ENCODE measurements around the gene VAT1L.

Gene VAT1L

GRCh38 chr16:77801817-77802216 lies 13.5 kb downstream of the VAT1L start:
- H2AFZ ChIP-seq (ENCODE audit: low read length) = no peak overlapping the region
- no peak overlapping the region for H2BK5ac ChIP-seq (ENCODE audit: low read length)
- no peak overlapping the region for H3K27ac ChIP-seq (replicated peaks; ENCODE audit: low read length)
- H4K91ac ChIP-seq (ENCODE audit: low read depth, low read length, poor library complexity) = no peak overlapping the region
- H3K27me3 ChIP-seq (ENCODE audit: control insufficient read depth in 3 of 3, insufficient read depth in 3 of 3, low read depth in 1 of 3, low read length in 3 of 3) = no peaks in the 10 kb centered on the region
- H2BK120ac ChIP-seq (ENCODE audit: low read depth, low read length) = no peak overlapping the region
- no peaks in the 10 kb centered on the region for H3K9me3 ChIP-seq (replicated peaks in 1 of 2; ENCODE audit: control insufficient read depth in 2 of 2, insufficient read depth in 1 of 2, low read depth in 1 of 2, low read length in 2 of 2)
- H3K14ac ChIP-seq (ENCODE audit: low read length) = no peak overlapping the region
- no peak overlapping the region for H3K4me2 ChIP-seq (ENCODE audit: insufficient read depth, low read length, poor library complexity, severe bottlenecking)
- H3K36me3 ChIP-seq (replicated peaks in 1 of 2; ENCODE audit: control insufficient read depth in 2 of 2, insufficient read depth in 2 of 2, low read length in 2 of 2) = no peaks in the 10 kb centered on the region
- no peak overlapping the region for H3K4me3 ChIP-seq (ENCODE audit: low read length in 2 of 2)
- H4K8ac ChIP-seq (ENCODE audit: low read depth, low read length) = no peak overlapping the region
- no peak overlapping the region for H3K23ac ChIP-seq (ENCODE audit: low read depth, low read length, poor library complexity)
- H3K9ac ChIP-seq (ENCODE audit: low read depth, low read length, poor library complexity) = no peak overlapping the region
- H3K4me1 ChIP-seq (ENCODE audit: control insufficient read depth in 2 of 2, insufficient read depth in 1 of 2, low read depth in 1 of 2, low read length in 2 of 2) = peaks cover 5 to 18% of the 10 kb centered on the region in 2 donors
- H3K18ac ChIP-seq (ENCODE audit: low read length) = no peak overlapping the region
- no peak for DNase-seq (ENCODE audit: low spot score)
- H2BK15ac ChIP-seq (ENCODE audit: low read length) = no peak overlapping the region
- no CpG with 5 or more reads among the region's 8 CpGs for WGBS, 2 donors (ENCODE audit: extremely low coverage in 2 of 2, insufficient read length in 2 of 2, insufficient replicate concordance in 1 of 2)
- H3K4ac ChIP-seq (ENCODE audit: low read length) = no peak overlapping the region
- no peaks in the 10 kb centered on the region for H3K79me1 ChIP-seq (ENCODE audit: low read depth, low read length)
- no peak overlapping the region for H2BK12ac ChIP-seq (ENCODE audit: low read length)
- H2AK5ac ChIP-seq (ENCODE audit: low read depth, low read length) = no peak overlapping the region

- no peaks in the 10 kb centered on the region for H3K27me3 ChIP-seq (ENCODE audit: control insufficient read depth in 3 of 3, insufficient read depth in 3 of 3, low read depth in 1 of 3, low read length in 3 of 3)
- H2BK5ac ChIP-seq (ENCODE audit: low read length) = no peak overlapping the region
- H3K14ac ChIP-seq (ENCODE audit: low read length) = no peak overlapping the region
- H3K9ac ChIP-seq (ENCODE audit: low read depth, low read length, poor library complexity) = no peak overlapping the region
- no peak overlapping the region for H3K4me2 ChIP-seq (ENCODE audit: insufficient read depth, low read length, poor library complexity, severe bottlenecking)
- no peak for DNase-seq (ENCODE audit: low spot score)
- H3K27ac ChIP-seq (replicated peaks; ENCODE audit: low read length) = no peak overlapping the region
- H3K4me1 ChIP-seq (ENCODE audit: control insufficient read depth in 2 of 2, insufficient read depth in 1 of 2, low read depth in 1 of 2, low read length in 2 of 2) = peaks cover 2 to 8% of the 10 kb centered on the region in 2 donors
- no peak overlapping the region for H3K4ac ChIP-seq (ENCODE audit: low read length)
- peaks cover 9 to 17% of the 10 kb centered on the region in 2 donors for H3K9me3 ChIP-seq (replicated peaks in 1 of 2; ENCODE audit: control insufficient read depth in 2 of 2, insufficient read depth in 1 of 2, low read depth in 1 of 2, low read length in 2 of 2)
- H2BK120ac ChIP-seq (ENCODE audit: low read depth, low read length) = no peak overlapping the region
- no peak overlapping the region for H3K18ac ChIP-seq (ENCODE audit: low read length)
- no peak overlapping the region for H4K91ac ChIP-seq (ENCODE audit: low read depth, low read length, poor library complexity)
- no peaks in the 10 kb centered on the region for H3K36me3 ChIP-seq (replicated peaks in 1 of 2; ENCODE audit: control insufficient read depth in 2 of 2, insufficient read depth in 2 of 2, low read length in 2 of 2)
- H3K23ac ChIP-seq (ENCODE audit: low read depth, low read length, poor library complexity) = no peak overlapping the region
- H3K4me3 ChIP-seq (ENCODE audit: low read length in 2 of 2) = no peak overlapping the region
- no CpG with 5 or more reads among the region's 10 CpGs for WGBS, 2 donors (ENCODE audit: extremely low coverage in 2 of 2, insufficient read length in 2 of 2, insufficient replicate concordance in 1 of 2)
- H3K79me1 ChIP-seq (ENCODE audit: low read depth, low read length) = no peaks in the 10 kb centered on the region
- no peak overlapping the region for H2BK15ac ChIP-seq (ENCODE audit: low read length)
- no peak overlapping the region for H4K8ac ChIP-seq (ENCODE audit: low read depth, low read length)
- no peak overlapping the region for H2AFZ ChIP-seq (ENCODE audit: low read length)
- no peak overlapping the region for H2BK12ac ChIP-seq (ENCODE audit: low read length)
- H2AK5ac ChIP-seq (ENCODE audit: low read depth, low read length) = no peak overlapping the region
Measured at GRCh38 chr16:77805398-77805797, 17.0 kb downstream of the VAT1L start.

GRCh38 chr16:77807021-77807420 lies 18.7 kb downstream of the VAT1L start:
- H3K4me2 ChIP-seq (ENCODE audit: insufficient read depth, low read length, poor library complexity, severe bottlenecking) = no peak overlapping the region
- H3K4ac ChIP-seq (ENCODE audit: low read length) = no peak overlapping the region
- no peak overlapping the region for H4K8ac ChIP-seq (ENCODE audit: low read depth, low read length)
- H3K4me1 ChIP-seq (ENCODE audit: control insufficient read depth in 2 of 2, insufficient read depth in 1 of 2, low read depth in 1 of 2, low read length in 2 of 2) = peaks cover 2 to 8% of the 10 kb centered on the region in 2 donors
- no peak for DNase-seq (ENCODE audit: low spot score)
- no peaks in the 10 kb centered on the region for H3K79me1 ChIP-seq (ENCODE audit: low read depth, low read length)
- H3K36me3 ChIP-seq (replicated peaks in 1 of 2; ENCODE audit: control insufficient read depth in 2 of 2, insufficient read depth in 2 of 2, low read length in 2 of 2) = no peaks in the 10 kb centered on the region
- H2BK120ac ChIP-seq (ENCODE audit: low read depth, low read length) = no peak overlapping the region
- H3K18ac ChIP-seq (ENCODE audit: low read length) = no peak overlapping the region
- no peaks in the 10 kb centered on the region for H3K27me3 ChIP-seq (ENCODE audit: control insufficient read depth in 3 of 3, insufficient read depth in 3 of 3, low read depth in 1 of 3, low read length in 3 of 3)
- H3K23ac ChIP-seq (ENCODE audit: low read depth, low read length, poor library complexity) = no peak overlapping the region
- H2BK12ac ChIP-seq (ENCODE audit: low read length) = no peak overlapping the region
- WGBS, 2 donors (ENCODE audit: extremely low coverage in 2 of 2, insufficient read length in 2 of 2, insufficient replicate concordance in 1 of 2) = no CpG with 5 or more reads among the region's 1 CpG
- no peak overlapping the region for H3K9ac ChIP-seq (ENCODE audit: low read depth, low read length, poor library complexity)
- H3K27ac ChIP-seq (replicated peaks; ENCODE audit: low read length) = no peak overlapping the region
- no peak overlapping the region for H2BK15ac ChIP-seq (ENCODE audit: low read length)
- H2BK5ac ChIP-seq (ENCODE audit: low read length) = no peak overlapping the region
- H3K4me3 ChIP-seq (ENCODE audit: low read length in 2 of 2) = peak overlapping the region in 1 of 2 donors; percentile 5
- no peak overlapping the region for H2AFZ ChIP-seq (ENCODE audit: low read length)
- no peak overlapping the region for H2AK5ac ChIP-seq (ENCODE audit: low read depth, low read length)
- no peak overlapping the region for H4K91ac ChIP-seq (ENCODE audit: low read depth, low read length, poor library complexity)
- peaks cover 9 to 17% of the 10 kb centered on the region in 2 donors for H3K9me3 ChIP-seq (replicated peaks in 1 of 2; ENCODE audit: control insufficient read depth in 2 of 2, insufficient read depth in 1 of 2, low read depth in 1 of 2, low read length in 2 of 2)
- H3K14ac ChIP-seq (ENCODE audit: low read length) = no peak overlapping the region

- no peaks in the 10 kb centered on the region for H3K79me1 ChIP-seq (ENCODE audit: low read depth, low read length)
- no peak overlapping the region for H2BK5ac ChIP-seq (ENCODE audit: low read length)
- H3K27me3 ChIP-seq (ENCODE audit: control insufficient read depth in 3 of 3, insufficient read depth in 3 of 3, low read depth in 1 of 3, low read length in 3 of 3) = no peaks in the 10 kb centered on the region
- H3K4ac ChIP-seq (ENCODE audit: low read length) = no peak overlapping the region
- H4K91ac ChIP-seq (ENCODE audit: low read depth, low read length, poor library complexity) = no peak overlapping the region
- no peaks in the 10 kb centered on the region for H3K36me3 ChIP-seq (replicated peaks in 1 of 2; ENCODE audit: control insufficient read depth in 2 of 2, insufficient read depth in 2 of 2, low read length in 2 of 2)
- H3K23ac ChIP-seq (ENCODE audit: low read depth, low read length, poor library complexity) = no peak overlapping the region
- H2AK5ac ChIP-seq (ENCODE audit: low read depth, low read length) = no peak overlapping the region
- H4K8ac ChIP-seq (ENCODE audit: low read depth, low read length) = no peak overlapping the region
- WGBS, 2 donors (ENCODE audit: extremely low coverage in 2 of 2, insufficient read length in 2 of 2, insufficient replicate concordance in 1 of 2) = no CpG with 5 or more reads among the region's 2 CpGs
- no peak overlapping the region for H3K18ac ChIP-seq (ENCODE audit: low read length)
- no peak overlapping the region for H2BK120ac ChIP-seq (ENCODE audit: low read depth, low read length)
- H3K9ac ChIP-seq (ENCODE audit: low read depth, low read length, poor library complexity) = no peak overlapping the region
- H3K27ac ChIP-seq (replicated peaks; ENCODE audit: low read length) = no peak overlapping the region
- peaks cover 3 to 10% of the 10 kb centered on the region in 2 donors for H3K9me3 ChIP-seq (replicated peaks in 1 of 2; ENCODE audit: control insufficient read depth in 2 of 2, insufficient read depth in 1 of 2, low read depth in 1 of 2, low read length in 2 of 2)
- no peak overlapping the region for H2BK12ac ChIP-seq (ENCODE audit: low read length)
- H3K4me2 ChIP-seq (ENCODE audit: insufficient read depth, low read length, poor library complexity, severe bottlenecking) = no peak overlapping the region
- DNase-seq (ENCODE audit: low spot score) = no peak
- peaks cover 0 to 2% of the 10 kb centered on the region in 2 donors for H3K4me1 ChIP-seq (ENCODE audit: control insufficient read depth in 2 of 2, insufficient read depth in 1 of 2, low read depth in 1 of 2, low read length in 2 of 2)
- no peak overlapping the region for H2BK15ac ChIP-seq (ENCODE audit: low read length)
- no peak overlapping the region for H3K4me3 ChIP-seq (ENCODE audit: low read length in 2 of 2)
- H2AFZ ChIP-seq (ENCODE audit: low read length) = no peak overlapping the region
- H3K14ac ChIP-seq (ENCODE audit: low read length) = no peak overlapping the region
Measured at GRCh38 chr16:77812856-77813500, 24.6 kb downstream of the VAT1L start.
